GM13976 (cell line): ENCODE measurements around the gene TSPY10.
"Not testable (repeated sequence)": the region's sequence is repeated elsewhere in the genome, so short reads cannot be mapped to it uniquely, and the experiment has no call there.

Experiments used
- DNase-seq: peaks from one replicate; pipeline ENCODE4 v3.0.0; 2012; ENCODE audit warnings: low spot score
- in situ Hi-C: fragments of 300-500 bp; cut with MboI; formaldehyde crosslinking; loops from one replicate; pipeline ENCODE4 v1.12.0; 2022; ENCODE audit warnings: low sequenced_read_pairs, mixed read lengths, inconsistent platforms; ENCODE audit not compliant: unreplicated experiment

Gene TSPY10, protein sequence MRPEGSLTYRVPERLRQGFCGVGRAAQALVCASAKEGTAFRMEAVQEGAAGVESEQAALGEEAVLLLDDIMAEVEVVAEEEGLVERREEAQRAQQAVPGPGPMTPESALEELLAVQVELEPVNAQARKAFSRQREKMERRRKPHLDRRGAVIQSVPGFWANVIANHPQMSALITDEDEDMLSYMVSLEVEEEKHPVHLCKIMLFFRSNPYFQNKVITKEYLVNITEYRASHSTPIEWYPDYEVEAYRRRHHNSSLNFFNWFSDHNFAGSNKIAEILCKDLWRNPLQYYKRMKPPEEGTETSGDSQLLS

DNA sequence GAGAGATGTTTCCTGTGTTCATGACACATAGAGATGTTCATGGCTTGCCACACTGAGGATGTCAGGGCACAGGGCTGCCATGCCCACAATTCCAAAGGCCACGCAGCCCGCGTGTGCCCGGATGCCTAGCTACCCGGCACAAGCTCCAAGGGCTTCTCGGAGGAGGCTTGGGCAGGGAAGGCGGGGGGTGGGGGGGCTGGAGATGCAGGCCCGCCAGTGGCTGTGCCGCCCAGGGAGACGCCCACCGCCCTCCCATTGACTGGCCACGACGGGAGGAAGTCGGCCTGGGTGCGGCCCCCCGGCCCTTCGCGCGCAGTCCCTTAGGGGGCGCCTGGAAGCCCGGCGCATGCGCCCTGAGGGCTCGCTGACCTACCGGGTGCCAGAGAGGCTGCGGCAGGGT is at the start of gene TSPY10:
TSPY10 (plus strand) TSS at position 301 of the 400 bp plus-strand sequence; CDS start at position 347, 46 bp downstream.
- DNase-seq, in situ Hi-C loops: not testable (repeated sequence)

DNA sequence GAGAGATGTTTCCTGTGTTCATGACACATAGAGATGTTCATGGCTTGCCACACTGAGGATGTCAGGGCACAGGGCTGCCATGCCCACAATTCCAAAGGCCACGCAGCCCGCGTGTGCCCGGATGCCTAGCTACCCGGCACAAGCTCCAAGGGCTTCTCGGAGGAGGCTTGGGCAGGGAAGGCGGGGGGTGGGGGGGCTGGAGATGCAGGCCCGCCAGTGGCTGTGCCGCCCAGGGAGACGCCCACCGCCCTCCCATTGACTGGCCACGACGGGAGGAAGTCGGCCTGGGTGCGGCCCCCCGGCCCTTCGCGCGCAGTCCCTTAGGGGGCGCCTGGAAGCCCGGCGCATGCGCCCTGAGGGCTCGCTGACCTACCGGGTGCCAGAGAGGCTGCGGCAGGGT is 40.7 kb upstream of the TSPY10 start, which contains the start of gene TSPY9:
TSPY9 (plus strand) TSS at position 301 of the 400 bp plus-strand sequence; CDS start at position 347, 46 bp downstream.
- DNase-seq, in situ Hi-C loops: not testable (repeated sequence)

DNA sequence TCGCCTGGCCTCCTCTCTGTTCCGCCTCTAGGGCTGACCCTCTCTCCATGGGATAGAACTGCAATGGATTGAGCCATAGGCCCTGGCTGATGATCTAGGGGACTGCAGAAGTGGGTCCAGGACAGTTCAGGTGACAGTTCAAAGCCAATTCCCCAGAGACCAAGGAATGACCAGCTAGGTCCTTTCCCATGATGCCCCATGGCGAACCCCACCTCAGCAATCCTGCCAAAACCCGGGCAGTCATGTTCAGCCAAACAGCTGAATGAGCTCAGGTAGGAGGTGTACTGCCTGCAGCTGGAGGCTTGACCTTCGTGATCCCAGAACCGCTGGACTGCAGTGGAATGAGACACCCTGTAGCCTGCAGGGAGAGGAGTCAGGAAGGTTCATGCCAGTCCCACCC is 23.3 kb upstream of the TSPY10 start:
- in situ Hi-C loops = not testable (repeated sequence)

DNA sequence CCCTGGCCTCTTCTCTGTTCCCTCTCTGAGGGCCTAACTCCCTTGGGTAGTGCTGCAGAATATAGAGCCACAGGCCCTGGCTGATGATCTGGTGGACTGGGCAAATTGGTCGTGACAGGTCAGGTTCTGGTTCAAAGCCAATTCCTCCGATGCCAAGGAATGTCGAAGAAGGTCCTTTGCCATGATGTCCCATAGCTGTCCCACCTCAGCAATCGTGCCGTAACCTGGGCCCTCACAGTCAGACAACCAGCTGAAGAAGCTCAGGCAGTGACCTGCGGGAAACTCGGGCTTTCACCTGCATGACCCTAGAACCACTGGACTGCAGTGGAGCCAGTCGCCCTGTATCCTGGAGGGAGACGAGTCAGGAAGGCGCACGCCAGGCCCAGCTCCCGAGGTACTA is 11.4 kb upstream of the TSPY10 start:
- in situ Hi-C loops, DNase-seq: not testable (repeated sequence)

More for the DNA sequence above, 23.3 kb upstream of the TSPY10 start:
- DNase-seq = not testable (repeated sequence)
